Subcutaneous abdominal adipose tissue (tissue), 5 donors: ENCODE data around the gene OR2V1.

Experiments used
- H3K27ac ChIP-seq: one replicate; pipeline ENCODE4 v1.7.0; 2013; ENCODE audit warnings: low read depth, mild to moderate bottlenecking, inconsistent platforms, low read length, moderate library complexity
- H3K27me3 ChIP-seq, 5 donors: one replicate each; pipeline ENCODE4 v1.7.0; 2013; ENCODE audit warnings: low read length in 5 of 5, inconsistent platforms in 1 of 5; ENCODE audit not compliant: control insufficient read depth in 5 of 5, insufficient read depth in 4 of 5
- H3K36me3 ChIP-seq, 5 donors: one replicate each; pipeline ENCODE4 v1.7.0; 2013; ENCODE audit warnings: low read length in 5 of 5; ENCODE audit not compliant: control insufficient read depth in 5 of 5, insufficient read depth in 5 of 5
- H3K4me1 ChIP-seq, 5 donors: one replicate each; pipeline ENCODE4 v1.7.0; 2013; ENCODE audit warnings: low read length in 5 of 5, mild to moderate bottlenecking in 3 of 5, moderate library complexity in 1 of 5; ENCODE audit not compliant: control insufficient read depth in 5 of 5, insufficient read depth in 5 of 5
- H3K4me3 ChIP-seq, 5 donors: one replicate each; pipeline ENCODE4 v1.7.0; 2013; ENCODE audit warnings: low read length in 5 of 5, low read depth in 1 of 5
- H3K9ac ChIP-seq, 5 donors: one replicate each; pipeline ENCODE4 v1.7.0; 2013; ENCODE audit warnings: low read length in 5 of 5, mild to moderate bottlenecking in 4 of 5, moderate library complexity in 3 of 5
- H3K9me3 ChIP-seq, 5 donors: one replicate each; pipeline ENCODE4 v1.7.0; 2013; ENCODE audit warnings: low read length in 5 of 5; ENCODE audit not compliant: control insufficient read depth in 5 of 5
- donor health status: healthy.
- donor health status: healthy.
- donor health status: healthy.
- donor health status: healthy.
- donor health status: healthy.

OR2V1 gene

DNA sequence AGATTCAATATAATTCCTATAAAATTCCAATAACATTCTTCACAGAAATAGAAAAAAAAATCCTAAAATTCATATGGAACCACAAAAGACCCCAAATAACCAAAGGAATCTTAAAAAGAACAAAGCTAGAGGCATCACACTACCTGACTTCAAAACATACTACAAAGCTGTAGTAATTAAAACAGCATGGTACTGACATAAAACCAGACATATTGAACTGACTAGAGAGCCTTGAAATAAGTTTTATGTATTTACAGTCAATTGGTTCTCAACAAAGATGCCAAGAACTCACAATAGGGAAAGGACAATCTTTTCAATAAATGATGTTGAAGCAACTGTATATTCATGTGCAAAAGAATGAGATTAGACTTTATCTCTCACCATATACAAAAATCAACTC is 54.0 kb downstream of the OR2V1 start:
- H3K27ac ChIP-seq = no peak overlapping the region
- H3K4me3 ChIP-seq = no peak overlapping the region
- peaks cover 2 to 21% (median 12%) of the 10 kb centered on the region in 5 donors for H3K9me3 ChIP-seq
- H3K4me1 ChIP-seq = no peaks in the 10 kb centered on the region
- no peak overlapping the region for H3K9ac ChIP-seq
- no peaks in the 10 kb centered on the region for H3K36me3 ChIP-seq
- peaks cover 6 to 8% (median 6%) of the 10 kb centered on the region in 5 donors for H3K27me3 ChIP-seq
